GM19463 (cell line): ENCODE data around the gene R3HDML.

Source experiments
- ATAC-seq: cut with Tn5 transposase; IDR thresholded peaks from one replicate; pipeline ENCODE4 v1.9.1; 2021; ENCODE audit warnings: mild to moderate bottlenecking, moderate library complexity; ENCODE audit not compliant: unreplicated experiment

The R3HDML gene

DNA sequence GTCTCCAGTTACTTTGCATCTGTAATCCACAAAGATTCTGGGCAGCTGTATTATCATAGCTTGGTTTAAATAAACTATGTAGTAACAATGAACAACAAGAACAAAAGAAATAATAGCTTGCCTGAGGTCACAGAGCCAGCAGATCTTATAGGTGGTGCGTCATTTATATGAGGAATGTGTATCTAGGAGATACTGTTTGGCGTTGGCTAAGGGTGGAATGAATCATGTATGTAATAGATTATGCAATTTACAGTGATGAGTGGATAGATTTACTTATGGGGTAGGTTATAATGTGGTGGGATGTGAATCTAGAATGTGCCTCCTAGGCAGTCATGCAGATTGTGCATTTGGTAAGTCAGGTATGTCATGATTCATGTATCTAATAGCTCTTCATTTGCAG is 61.5 kb downstream of the R3HDML start:
- ATAC-seq, result no peak

DNA sequence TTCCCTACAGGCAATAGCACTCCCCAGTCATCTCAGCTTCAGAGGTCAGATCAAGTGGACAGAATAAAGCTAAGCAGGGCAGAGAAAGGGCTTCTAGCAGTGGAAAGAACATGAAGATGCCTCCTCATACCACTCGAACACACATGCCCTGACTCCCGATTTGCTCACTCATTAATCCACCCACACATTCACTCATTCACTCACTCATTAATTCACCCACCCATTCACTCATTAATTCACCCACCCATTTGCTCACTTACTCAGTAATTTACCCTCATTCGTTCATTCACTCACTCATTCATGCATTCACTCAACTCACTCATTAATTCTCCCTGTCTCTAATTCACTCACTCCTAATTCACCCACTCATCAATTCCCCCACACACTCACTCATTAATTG is 62.6 kb downstream of the R3HDML start:
- no peak for ATAC-seq

DNA sequence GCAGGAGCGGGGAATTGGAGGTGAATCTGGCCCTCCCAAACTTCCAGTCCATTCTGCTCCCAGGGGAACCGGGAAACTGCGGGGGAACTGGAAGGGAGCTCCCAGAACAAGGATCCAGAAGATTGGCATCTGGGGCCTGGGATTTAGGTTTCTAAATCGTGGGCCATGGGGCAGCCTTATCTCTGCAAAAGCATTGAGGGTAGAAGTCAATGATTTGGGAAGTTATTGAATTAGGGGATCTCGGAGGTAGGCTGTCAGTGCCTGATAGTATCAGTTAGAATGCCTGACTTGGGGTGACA is 63.8 kb downstream of the R3HDML start:
- no peak for ATAC-seq
